Dedifferentiated amniotic fluid mesenchymal stem cell (primary cell): ENCODE measurements around the gene NEDD4L.

Experiments used
- DNase-seq: peaks from one replicate; pipeline ENCODE4 v3.0.0-alpha.2; 2016; ENCODE audit errors: extremely low spot score

The NEDD4L gene

GRCh38 chr18:58345875-58346274 lies 301.8 kb downstream of the NEDD4L start:
- no peak for DNase-seq

- DNase-seq = no peak
Measured at GRCh38 chr18:58347135-58347534, 303.1 kb downstream of the NEDD4L start.

- no peak for DNase-seq
Measured at GRCh38 chr18:58348517-58348916, 304.5 kb downstream of the NEDD4L start.

GRCh38 chr18:58348951-58349350 lies 304.9 kb downstream of the NEDD4L start:
- DNase-seq = no peak

GRCh38 chr18:58349650-58350049 lies 305.6 kb downstream of the NEDD4L start:
- DNase-seq = no peak

- no peak for DNase-seq
Measured at GRCh38 chr18:58350526-58350925, 306.5 kb downstream of the NEDD4L start.

GRCh38 chr18:58351776-58352175 lies 307.8 kb downstream of the NEDD4L start:
- DNase-seq = no peak

- no peak for DNase-seq
Measured at GRCh38 chr18:58353581-58353980, 309.6 kb downstream of the NEDD4L start.

- DNase-seq = no peak
Measured at GRCh38 chr18:58354051-58354450, 310.0 kb downstream of the NEDD4L start.

- no peak for DNase-seq
Measured at GRCh38 chr18:58354791-58355190, 310.8 kb downstream of the NEDD4L start.

- DNase-seq = no peak
Measured at GRCh38 chr18:58355243-58355642, 311.2 kb downstream of the NEDD4L start.

- no peak for DNase-seq
Measured at GRCh38 chr18:58359218-58359617, 315.2 kb downstream of the NEDD4L start.

GRCh38 chr18:58359620-58360019 lies 315.6 kb downstream of the NEDD4L start:
- DNase-seq = no peak

- DNase-seq = no peak
Measured at GRCh38 chr18:58360324-58360723, 316.3 kb downstream of the NEDD4L start.

- no peak for DNase-seq
Measured at GRCh38 chr18:58361212-58361611, 317.2 kb downstream of the NEDD4L start.

- DNase-seq = peak; percentile 88
Measured at GRCh38 chr18:58362027-58362575, 318.1 kb downstream of the NEDD4L start.

GRCh38 chr18:58362829-58363271 lies 318.8 kb downstream of the NEDD4L start:
- no peak for DNase-seq

GRCh38 chr18:58363767-58364540 lies 319.9 kb downstream of the NEDD4L start:
- no peak for DNase-seq

- DNase-seq = no peak
Measured at GRCh38 chr18:58364876-58365528, 321.0 kb downstream of the NEDD4L start.

- DNase-seq = no peak
Measured at GRCh38 chr18:58367425-58368140, 323.6 kb downstream of the NEDD4L start.

- DNase-seq = no peak
Measured at GRCh38 chr18:58369616-58370015, 325.6 kb downstream of the NEDD4L start.

GRCh38 chr18:58370038-58370580 lies 326.1 kb downstream of the NEDD4L start:
- no peak for DNase-seq
